MCF 10A (cell line): ENCODE measurements around the gene TMEM114. TPM values are rescaled to one million over a fixed set of nuclear protein-coding genes. Genes with fewer than 3 reads are reported as not detected.

Experiments used
- BruUV-seq: library from RNA; stranded (reverse); fragments of 400-500 nt; replicated peaks from 2 replicates; lab custom pipeline; 2021; lab: Mats Ljungman, UMichigan
- CTCF ChIA-PET: fragments of 300-600 bp; sonication (Branson Sonifier 250); formaldehyde crosslinking; extraction: SDS; loops from one replicate; lab custom pipeline; 2021; ENCODE audit warnings: antibody characterized with exemption, inconsistent platforms; lab: Yijun Ruan, JAX
- POLR2A ChIA-PET: fragments of 300-600, 350-650 bp; sonication (Branson Sonifier 250); formaldehyde crosslinking; extraction: SDS; loops from one replicate; lab custom pipeline; 2020; ENCODE audit warnings: antibody characterized with exemption, inconsistent platforms; lab: Yijun Ruan, JAX
- DNase-seq: peaks from one replicate; pipeline ENCODE4 v3.0.0-alpha.2; 2018; ENCODE audit not compliant: unreplicated experiment
- H3K27ac Mint-ChIP-seq: one replicate; pipeline ENCODE4 v1.8.0; 2022; ENCODE audit warnings: mild to moderate bottlenecking, low read depth, mixed read lengths; ENCODE audit not compliant: unreplicated experiment
- H3K27me3 Mint-ChIP-seq: one replicate; pipeline ENCODE4 v1.8.0; 2022; ENCODE audit warnings: mixed read lengths; ENCODE audit not compliant: insufficient read depth, unreplicated experiment
- H3K36me3 Mint-ChIP-seq: one replicate; pipeline ENCODE4 v1.8.0; 2022; ENCODE audit warnings: mild to moderate bottlenecking, moderate library complexity, mixed read lengths; ENCODE audit not compliant: insufficient read depth, unreplicated experiment
- H3K4me1 Mint-ChIP-seq: one replicate; pipeline ENCODE4 v1.8.0; 2022; ENCODE audit warnings: mixed read lengths; ENCODE audit not compliant: insufficient read depth, unreplicated experiment
- H3K4me3 Mint-ChIP-seq: one replicate; pipeline ENCODE4 v1.8.0; 2022; ENCODE audit warnings: mild to moderate bottlenecking, moderate library complexity, mixed read lengths; ENCODE audit not compliant: unreplicated experiment
- H3K9me3 Mint-ChIP-seq: one replicate; pipeline ENCODE4 v1.8.0; 2022; ENCODE audit warnings: mixed read lengths; ENCODE audit not compliant: unreplicated experiment
- CTCF ChIP-seq: fragments of 200-600 bp; IDR thresholded peaks from one replicate; pipeline ENCODE4 v1.8.0; 2022; ENCODE audit warnings: antibody characterized with exemption, mild to moderate bottlenecking; ENCODE audit not compliant: unreplicated experiment
- intact Hi-C: fragments of 100-400 bp; cut with micrococcal nuclease; formaldehyde crosslinking; loops from 2 replicates; pipeline ENCODE4 v1.14.1; 2022
- total RNA-seq: library from RNA; stranded (reverse); gene quantifications from 2 replicates; pipeline ENCODE4 v1.2.3, GENCODE V29; 2022

TMEM114 gene
- total RNA-seq, 1 experiment from 2014 or later, result not detected

- no peak overlapping the region for H3K4me3 Mint-ChIP-seq
- no peaks in the 10 kb centered on the region for H3K27me3 Mint-ChIP-seq
- no TSS peak for BruUV-seq
- H3K36me3 Mint-ChIP-seq, result peaks cover 74% of the 10 kb centered on the region
- ChIA-PET CTCF (interaction anchor here (0.6 to 2.2 kb wide), 7 partner anchors 23 to 1679 kb away, joined by 3 to 9 read pairs (median 4); partner anchors contain the start of genes PMM2 and TMEM186), POLR2A (interaction anchor here (2.1 kb wide), 1 partner anchor 7 kb away, joined by 6 read pairs; the partner anchor contains the start of gene METTL22)
- H3K27ac Mint-ChIP-seq, result no peak overlapping the region
- DNase-seq, result no peak
- H3K9me3 Mint-ChIP-seq, result no peaks in the 10 kb centered on the region
- no peak for TF ChIP-seq CTCF
- intact Hi-C loops, result no loop called here
- peaks cover 5% of the 10 kb centered on the region for H3K4me1 Mint-ChIP-seq
These were observed 38.8 kb upstream of the TMEM114 start for GRCh38 chr16:8628981-8629725.

GRCh38 chr16:8627456-8627855 is 37.1 kb upstream of the TMEM114 start:
- H3K36me3 Mint-ChIP-seq, result peaks cover 66% of the 10 kb centered on the region
- POLR2A ChIA-PET, result interaction anchor here (1.6 kb wide), 1 partner anchor 9 kb away, joined by 6 read pairs; no protein-coding TSS in a partner anchor
- DNase-seq, result no peak
- H3K27me3 Mint-ChIP-seq, result no peaks in the 10 kb centered on the region
- no TSS peak for BruUV-seq
- no peak overlapping the region for H3K4me3 Mint-ChIP-seq
- H3K27ac Mint-ChIP-seq, result no peak overlapping the region
- no peaks in the 10 kb centered on the region for H3K9me3 Mint-ChIP-seq
- peaks cover 5% of the 10 kb centered on the region for H3K4me1 Mint-ChIP-seq
- CTCF ChIA-PET, result interaction anchor here (0.9 to 2.1 kb wide), 3 partner anchors 58 to 164 kb away, joined by 3 to 7 read pairs (median 4); no protein-coding TSS in a partner anchor
- intact Hi-C loops, result no loop called here
- no peak for TF ChIP-seq CTCF

GRCh38 chr16:8626946-8627345 is 36.6 kb upstream of the TMEM114 start:
- intact Hi-C loops, result no loop called here
- CTCF ChIA-PET, result interaction anchor here (1.3 to 2.1 kb wide), 3 partner anchors 54 to 60 kb away, joined by 4 to 7 read pairs (median 7); no protein-coding TSS in a partner anchor
- no TSS peak for BruUV-seq
- no peak overlapping the region for H3K4me3 Mint-ChIP-seq
- no peak for TF ChIP-seq CTCF
- H3K27ac Mint-ChIP-seq, result no peak overlapping the region
- H3K27me3 Mint-ChIP-seq, result no peaks in the 10 kb centered on the region
- H3K9me3 Mint-ChIP-seq, result no peaks in the 10 kb centered on the region
- H3K4me1 Mint-ChIP-seq, result peaks cover 5% of the 10 kb centered on the region
- DNase-seq, result no peak
- H3K36me3 Mint-ChIP-seq, result peaks cover 62% of the 10 kb centered on the region
- POLR2A ChIA-PET, result interaction anchor here (1.6 kb wide), 1 partner anchor 10 kb away, joined by 6 read pairs; no protein-coding TSS in a partner anchor

DNA sequence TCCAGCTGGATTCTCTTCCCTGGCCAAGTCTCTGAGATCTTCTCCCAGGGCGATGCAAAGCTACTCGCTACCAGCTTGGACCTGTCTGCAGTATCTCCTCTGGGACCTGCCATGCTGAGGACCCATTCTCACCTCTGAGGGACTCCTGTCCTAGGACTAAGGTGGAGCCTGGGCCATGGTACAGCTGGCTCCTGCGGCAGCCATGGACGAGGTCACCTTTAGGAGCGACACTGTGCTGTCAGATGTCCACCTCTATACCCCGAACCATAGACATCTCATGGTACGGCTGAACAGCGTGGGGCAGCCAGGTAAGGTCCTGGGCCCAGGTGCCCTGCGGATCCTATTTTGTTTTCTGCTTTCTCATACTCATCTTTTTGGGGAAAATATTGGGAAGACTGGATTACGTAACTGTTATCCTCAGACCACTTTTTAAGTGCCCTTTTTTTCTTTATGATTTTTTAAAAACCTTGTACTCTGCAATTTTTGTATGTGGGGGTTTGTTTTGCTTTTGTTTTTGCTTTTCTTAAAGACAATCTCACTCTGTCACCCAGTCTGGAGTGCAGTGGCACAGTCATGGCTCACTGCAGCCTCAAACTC is 35.3 kb upstream of the TMEM114 start:
- peaks cover 7% of the 10 kb centered on the region for H3K4me1 Mint-ChIP-seq
- TF ChIP-seq CTCF, result no peak
- peaks cover 53% of the 10 kb centered on the region for H3K36me3 Mint-ChIP-seq
- no peak overlapping the region for H3K27ac Mint-ChIP-seq
- POLR2A ChIA-PET, result no interaction called here
- no TSS peak for BruUV-seq
- H3K9me3 Mint-ChIP-seq, result no peaks in the 10 kb centered on the region
- CTCF ChIA-PET, result interaction anchor here (0.6 to 2.1 kb wide), 9 partner anchors 13 to 1889 kb away, joined by 3 to 8 read pairs (median 5); no protein-coding TSS in a partner anchor
- H3K4me3 Mint-ChIP-seq, result no peak overlapping the region
- DNase-seq, result no peak
- no peaks in the 10 kb centered on the region for H3K27me3 Mint-ChIP-seq
- intact Hi-C loops, result no loop called here
